ENCODE measurements around the gene ATP2B2. TPM values are rescaled to one million over a fixed set of nuclear protein-coding genes. Genes with fewer than 3 reads are reported as not detected.
"Not testable (repeated sequence)": the region's sequence is repeated elsewhere in the genome, so short reads cannot be mapped to it uniquely, and the experiment has no call there.

Gene ATP2B2
- total RNA-seq, 1 donor from 2014 or later, result 0.09 TPM

GRCh38 chr3:10304905-10305304 lies 200.5 kb downstream of the ATP2B2 start:
- intact Hi-C loops (cut with DNase I), result no loop called here
- H3K27ac ChIP-seq, result no peak overlapping the region

GRCh38 chr3:10303785-10304184 lies 201.6 kb downstream of the ATP2B2 start:
- Histone ChIP-seq H3K4me1 (peaks cover under 1% of the 10 kb centered on the region), H3K27ac (no peak overlapping the region), H3K4me3 (no peak overlapping the region), H3K36me3 (peaks cover 98% of the 10 kb centered on the region), H3K9me3 (no peaks in the 10 kb centered on the region), H3K27me3 (ENCODE audit: low read depth) (no peaks in the 10 kb centered on the region)
- DNase-seq (no peak), ATAC-seq (peak; percentile 46 to 53)
- intact Hi-C loops (cut with DNase I), result no loop called here
- no peak for TF ChIP-seq CTCF (IDR thresholded peaks at IDR 0.05)

More at GRCh38 chr3:10304905-10305304, 200.5 kb downstream of the ATP2B2 start:
- H3K9me3 ChIP-seq, result no peaks in the 10 kb centered on the region
- no peak for DNase-seq
- no peak for ATAC-seq
- H3K4me1 ChIP-seq, result peaks cover 11% of the 10 kb centered on the region
- no peaks in the 10 kb centered on the region for H3K27me3 ChIP-seq (ENCODE audit: low read depth)
- TF ChIP-seq CTCF (IDR thresholded peaks at IDR 0.05), result no peak
- peaks cover 100% of the 10 kb centered on the region for H3K36me3 ChIP-seq
- H3K4me3 ChIP-seq, result no peak overlapping the region

GRCh38 chr3:10303105-10303504 lies 202.3 kb downstream of the ATP2B2 start:
- Histone ChIP-seq H3K36me3 (peaks cover 92% of the 10 kb centered on the region), H3K4me3 (no peak overlapping the region), H3K4me1 (no peaks in the 10 kb centered on the region), H3K9me3 (no peaks in the 10 kb centered on the region), H3K27ac (no peak overlapping the region), H3K27me3 (ENCODE audit: low read depth) (no peaks in the 10 kb centered on the region)
- intact Hi-C loops (cut with DNase I), result no loop called here
- no peak for DNase-seq
- TF ChIP-seq CTCF (IDR thresholded peaks at IDR 0.05), result no peak
- no peak for ATAC-seq

GRCh38 chr3:10300087-10300486 lies 205.3 kb downstream of the ATP2B2 start:
- no peak overlapping the region for H3K4me3 ChIP-seq
- no peaks in the 10 kb centered on the region for H3K27me3 ChIP-seq (ENCODE audit: low read depth)
- peaks cover 80% of the 10 kb centered on the region for H3K36me3 ChIP-seq
- ATAC-seq, result peak in 1 of 2 donors; percentile 37
- no peak overlapping the region for H3K27ac ChIP-seq
- intact Hi-C loops (cut with DNase I), result no loop called here
- no peak for DNase-seq
- no peak for TF ChIP-seq CTCF (IDR thresholded peaks at IDR 0.05)
- H3K9me3 ChIP-seq, result no peaks in the 10 kb centered on the region
- H3K4me1 ChIP-seq, result no peaks in the 10 kb centered on the region

GRCh38 chr3:10299679-10300078 lies 205.7 kb downstream of the ATP2B2 start:
- TF ChIP-seq CTCF (IDR thresholded peaks at IDR 0.05), result no peak
- Histone ChIP-seq H3K4me1 (no peaks in the 10 kb centered on the region), H3K27me3 (ENCODE audit: low read depth) (no peaks in the 10 kb centered on the region), H3K36me3 (peaks cover 79% of the 10 kb centered on the region), H3K27ac (no peak overlapping the region), H3K9me3 (no peaks in the 10 kb centered on the region), H3K4me3 (no peak overlapping the region)
- DNase-seq (no peak), ATAC-seq (no peak)
- intact Hi-C loops (cut with DNase I), result no loop called here

GRCh38 chr3:10299175-10299574 lies 206.2 kb downstream of the ATP2B2 start:
- no peak for DNase-seq
- intact Hi-C loops (cut with DNase I), result no loop called here
- Histone ChIP-seq H3K27ac (no peak overlapping the region), H3K4me1 (no peaks in the 10 kb centered on the region), H3K9me3 (no peaks in the 10 kb centered on the region), H3K4me3 (no peak overlapping the region), H3K27me3 (ENCODE audit: low read depth) (no peaks in the 10 kb centered on the region), H3K36me3 (peaks cover 74% of the 10 kb centered on the region)
- no peak for ATAC-seq
- TF ChIP-seq CTCF (IDR thresholded peaks at IDR 0.05), result no peak

GRCh38 chr3:10298064-10298463 lies 207.3 kb downstream of the ATP2B2 start:
- H3K4me3 ChIP-seq; intact Hi-C loops (cut with DNase I); H3K4me1 ChIP-seq; H3K27me3 ChIP-seq (ENCODE audit: low read depth); H3K9me3 ChIP-seq; H3K27ac ChIP-seq; ATAC-seq; DNase-seq: not testable (repeated sequence)
- peaks cover 63% of the 10 kb centered on the region for H3K36me3 ChIP-seq
